ENCODE data around the gene PTGES2. TPM values are rescaled to one million over a fixed set of nuclear protein-coding genes. Genes with fewer than 3 reads are reported as not detected.

PTGES2 gene
- total and polyA plus RNA-seq, 9 of the 15 experiments (the other 6 are each of a cell fraction or from before 2014, with no cell fraction given), result 2.4 to 196 (median 90.1) TPM

- TF ChIP-seq, protein P1, sequence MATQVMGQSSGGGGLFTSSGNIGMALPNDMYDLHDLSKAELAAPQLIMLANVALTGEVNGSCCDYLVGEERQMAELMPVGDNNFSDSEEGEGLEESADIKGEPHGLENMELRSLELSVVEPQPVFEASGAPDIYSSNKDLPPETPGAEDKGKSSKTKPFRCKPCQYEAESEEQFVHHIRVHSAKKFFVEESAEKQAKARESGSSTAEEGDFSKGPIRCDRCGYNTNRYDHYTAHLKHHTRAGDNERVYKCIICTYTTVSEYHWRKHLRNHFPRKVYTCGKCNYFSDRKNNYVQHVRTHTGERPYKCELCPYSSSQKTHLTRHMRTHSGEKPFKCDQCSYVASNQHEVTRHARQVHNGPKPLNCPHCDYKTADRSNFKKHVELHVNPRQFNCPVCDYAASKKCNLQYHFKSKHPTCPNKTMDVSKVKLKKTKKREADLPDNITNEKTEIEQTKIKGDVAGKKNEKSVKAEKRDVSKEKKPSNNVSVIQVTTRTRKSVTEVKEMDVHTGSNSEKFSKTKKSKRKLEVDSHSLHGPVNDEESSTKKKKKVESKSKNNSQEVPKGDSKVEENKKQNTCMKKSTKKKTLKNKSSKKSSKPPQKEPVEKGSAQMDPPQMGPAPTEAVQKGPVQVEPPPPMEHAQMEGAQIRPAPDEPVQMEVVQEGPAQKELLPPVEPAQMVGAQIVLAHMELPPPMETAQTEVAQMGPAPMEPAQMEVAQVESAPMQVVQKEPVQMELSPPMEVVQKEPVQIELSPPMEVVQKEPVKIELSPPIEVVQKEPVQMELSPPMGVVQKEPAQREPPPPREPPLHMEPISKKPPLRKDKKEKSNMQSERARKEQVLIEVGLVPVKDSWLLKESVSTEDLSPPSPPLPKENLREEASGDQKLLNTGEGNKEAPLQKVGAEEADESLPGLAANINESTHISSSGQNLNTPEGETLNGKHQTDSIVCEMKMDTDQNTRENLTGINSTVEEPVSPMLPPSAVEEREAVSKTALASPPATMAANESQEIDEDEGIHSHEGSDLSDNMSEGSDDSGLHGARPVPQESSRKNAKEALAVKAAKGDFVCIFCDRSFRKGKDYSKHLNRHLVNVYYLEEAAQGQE (IDR thresholded peaks at IDR 0.05; ENCODE audit: borderline replicate concordance), result no peak
- TF ChIP-seq, protein P1 (CRISPR knock-in tag; IDR thresholded peaks at IDR 0.05; ENCODE audit: low read depth), result no peak
- no peak for TF ChIP-seq EHMT2 (IDR thresholded peaks at IDR 0.05)
- no peak for TF ChIP-seq CBX1 (IDR thresholded peaks at IDR 0.05; ENCODE audit: low read depth)
- no peak for TF ChIP-seq ZZZ3 (IDR thresholded peaks at IDR 0.05)
- TF ChIP-seq HINFP (tag; conservative IDR thresholded peaks at IDR 0.05; ENCODE audit: low read depth), result no peak
- TF ChIP-seq SMAD4 (CRISPR knock-in tag; conservative IDR thresholded peaks at IDR 0.05), result no peak
- TF ChIP-seq EZH2 (IDR thresholded peaks at IDR 0.05; ENCODE audit: borderline replicate concordance, low read depth, low read length), result no peak
- TF ChIP-seq, protein P2, sequence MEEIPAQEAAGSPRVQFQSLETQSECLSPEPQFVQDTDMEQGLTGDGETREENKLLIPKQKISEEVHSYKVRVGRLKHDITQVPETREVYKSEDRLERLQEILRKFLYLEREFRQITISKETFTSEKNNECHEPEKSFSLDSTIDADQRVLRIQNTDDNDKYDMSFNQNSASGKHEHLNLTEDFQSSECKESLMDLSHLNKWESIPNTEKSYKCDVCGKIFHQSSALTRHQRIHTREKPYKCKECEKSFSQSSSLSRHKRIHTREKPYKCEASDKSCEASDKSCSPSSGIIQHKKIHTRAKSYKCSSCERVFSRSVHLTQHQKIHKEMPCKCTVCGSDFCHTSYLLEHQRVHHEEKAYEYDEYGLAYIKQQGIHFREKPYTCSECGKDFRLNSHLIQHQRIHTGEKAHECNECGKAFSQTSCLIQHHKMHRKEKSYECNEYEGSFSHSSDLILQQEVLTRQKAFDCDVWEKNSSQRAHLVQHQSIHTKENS (CRISPR knock-in tag; IDR thresholded peaks at IDR 0.05), result no peak
- no peak for TF ChIP-seq ZC3H4 (CRISPR knock-in tag; IDR thresholded peaks at IDR 0.05; ENCODE audit: borderline replicate concordance)
- TF ChIP-seq ZNF146 (CRISPR knock-in tag; IDR thresholded peaks at IDR 0.05; ENCODE audit: unreplicated experiment), result no peak
Observed at GRCh38 chr9:128143525-128144238, 16.2 kb upstream of the PTGES2 start (continued).
